Measurements from ENCODE around the gene CLDN6.

The CLDN6 gene

GRCh38 chr16:3008690-3009037 is 9.3 kb downstream of the CLDN6 start:
- Histone ChIP-seq H3K4me3 (ENCODE audit: low read depth, low read length) (peak overlapping the region; percentile 41), H3K9ac (ENCODE audit: low read length) (peak overlapping the region; percentile 95), H3K9me3 (ENCODE audit: control insufficient read depth, insufficient read depth, low read depth, low read length) (no peaks in the 10 kb centered on the region), H3K27ac (ENCODE audit: low read depth, low read length) (peak overlapping the region; percentile 95), H3K36me3 (ENCODE audit: control insufficient read depth, insufficient read depth, low read length) (no peaks in the 10 kb centered on the region), H3K27me3 (ENCODE audit: control insufficient read depth, insufficient read depth, low read length) (peaks cover 35% of the 10 kb centered on the region), H3K4me1 (ENCODE audit: control insufficient read depth, insufficient read depth, low read length) (peaks cover 67% of the 10 kb centered on the region)

GRCh38 chr16:3007957-3008689 is 9.9 kb downstream of the CLDN6 start:
- Histone ChIP-seq H3K27ac (ENCODE audit: low read depth, low read length) (peak overlapping the region; percentile 95), H3K4me1 (ENCODE audit: control insufficient read depth, insufficient read depth, low read length) (peaks cover 62% of the 10 kb centered on the region), H3K27me3 (ENCODE audit: control insufficient read depth, insufficient read depth, low read length) (peaks cover 30% of the 10 kb centered on the region), H3K36me3 (ENCODE audit: control insufficient read depth, insufficient read depth, low read length) (no peaks in the 10 kb centered on the region), H3K9ac (ENCODE audit: low read length) (peak overlapping the region; percentile 95), H3K4me3 (ENCODE audit: low read depth, low read length) (peak overlapping the region; percentile 53), H3K9me3 (ENCODE audit: control insufficient read depth, insufficient read depth, low read depth, low read length) (no peaks in the 10 kb centered on the region)

GRCh38 chr16:3007059-3007956 is 10.7 kb downstream of the CLDN6 start:
- Histone ChIP-seq H3K4me3 (ENCODE audit: low read depth, low read length) (peak overlapping the region; percentile 53), H3K4me1 (ENCODE audit: control insufficient read depth, insufficient read depth, low read length) (peaks cover 56% of the 10 kb centered on the region), H3K27me3 (ENCODE audit: control insufficient read depth, insufficient read depth, low read length) (peaks cover 22% of the 10 kb centered on the region), H3K27ac (ENCODE audit: low read depth, low read length) (peak overlapping the region; percentile 95), H3K36me3 (ENCODE audit: control insufficient read depth, insufficient read depth, low read length) (no peaks in the 10 kb centered on the region), H3K9me3 (ENCODE audit: control insufficient read depth, insufficient read depth, low read depth, low read length) (no peaks in the 10 kb centered on the region), H3K9ac (ENCODE audit: low read length) (peak overlapping the region; percentile 95)

GRCh38 chr16:3004781-3005284 is 13.2 kb downstream of the CLDN6 start:
- peaks cover 46% of the 10 kb centered on the region for H3K4me1 ChIP-seq (ENCODE audit: control insufficient read depth, insufficient read depth, low read length)
- peak overlapping the region; percentile 78 for H3K9ac ChIP-seq (ENCODE audit: low read length)
- H3K4me3 ChIP-seq (ENCODE audit: low read depth, low read length): peak overlapping the region; percentile 74
- H3K27me3 ChIP-seq (ENCODE audit: control insufficient read depth, insufficient read depth, low read length): peaks cover 13% of the 10 kb centered on the region; the same call in 1 of the 2 replicates
- H3K36me3 ChIP-seq (ENCODE audit: control insufficient read depth, insufficient read depth, low read length): no peaks in the 10 kb centered on the region
- H3K27ac ChIP-seq (ENCODE audit: low read depth, low read length): peak overlapping the region; percentile 47; the same call in 1 of the 2 replicates
- H3K9me3 ChIP-seq (ENCODE audit: control insufficient read depth, insufficient read depth, low read depth, low read length): no peaks in the 10 kb centered on the region

GRCh38 chr16:3004319-3004718 is 13.7 kb downstream of the CLDN6 start:
- peak overlapping the region; percentile 37; the same call in 1 of the 2 replicates for H3K4me3 ChIP-seq (ENCODE audit: low read depth, low read length)
- H3K36me3 ChIP-seq (ENCODE audit: control insufficient read depth, insufficient read depth, low read length): no peaks in the 10 kb centered on the region
- no peak overlapping the region for H3K9ac ChIP-seq (ENCODE audit: low read length)
- H3K4me1 ChIP-seq (ENCODE audit: control insufficient read depth, insufficient read depth, low read length): peaks cover 41% of the 10 kb centered on the region
- H3K27ac ChIP-seq (ENCODE audit: low read depth, low read length): no peak overlapping the region
- H3K27me3 ChIP-seq (ENCODE audit: control insufficient read depth, insufficient read depth, low read length): peaks cover 13% of the 10 kb centered on the region; the same call in 1 of the 2 replicates
- H3K9me3 ChIP-seq (ENCODE audit: control insufficient read depth, insufficient read depth, low read depth, low read length): no peaks in the 10 kb centered on the region

- Histone ChIP-seq H3K4me1 (ENCODE audit: control insufficient read depth, insufficient read depth, low read length) (peaks cover 35% of the 10 kb centered on the region), H3K36me3 (ENCODE audit: control insufficient read depth, insufficient read depth, low read length) (no peaks in the 10 kb centered on the region), H3K9ac (ENCODE audit: low read length) (no peak overlapping the region), H3K4me3 (ENCODE audit: low read depth, low read length) (no peak overlapping the region; the same call in 1 of the 2 replicates), H3K9me3 (ENCODE audit: control insufficient read depth, insufficient read depth, low read depth, low read length) (no peaks in the 10 kb centered on the region), H3K27ac (ENCODE audit: low read depth, low read length) (no peak overlapping the region), H3K27me3 (ENCODE audit: control insufficient read depth, insufficient read depth, low read length) (peaks cover 13% of the 10 kb centered on the region; the same call in 1 of the 2 replicates)
These were observed 14.3 kb downstream of the CLDN6 start for GRCh38 chr16:3003582-3004270.

- Histone ChIP-seq H3K27me3 (ENCODE audit: control insufficient read depth, insufficient read depth, low read length) (peaks cover 9% of the 10 kb centered on the region; the same call in 1 of the 2 replicates), H3K36me3 (ENCODE audit: control insufficient read depth, insufficient read depth, low read length) (no peaks in the 10 kb centered on the region), H3K9ac (ENCODE audit: low read length) (no peak overlapping the region), H3K4me3 (ENCODE audit: low read depth, low read length) (no peak overlapping the region), H3K27ac (ENCODE audit: low read depth, low read length) (no peak overlapping the region), H3K4me1 (ENCODE audit: control insufficient read depth, insufficient read depth, low read length) (peaks cover 19% of the 10 kb centered on the region), H3K9me3 (ENCODE audit: control insufficient read depth, insufficient read depth, low read depth, low read length) (no peaks in the 10 kb centered on the region)
These were observed 16.7 kb downstream of the CLDN6 start for GRCh38 chr16:3001316-3001715.

- Histone ChIP-seq H3K27ac (ENCODE audit: low read depth, low read length) (no peak overlapping the region), H3K4me3 (ENCODE audit: low read depth, low read length) (no peak overlapping the region), H3K9ac (ENCODE audit: low read length) (no peak overlapping the region), H3K4me1 (ENCODE audit: control insufficient read depth, insufficient read depth, low read length) (peaks cover 12% of the 10 kb centered on the region), H3K36me3 (ENCODE audit: control insufficient read depth, insufficient read depth, low read length) (no peaks in the 10 kb centered on the region), H3K9me3 (ENCODE audit: control insufficient read depth, insufficient read depth, low read depth, low read length) (no peaks in the 10 kb centered on the region), H3K27me3 (ENCODE audit: control insufficient read depth, insufficient read depth, low read length) (peaks cover 4% of the 10 kb centered on the region; the same call in 1 of the 2 replicates)
These were observed 17.4 kb downstream of the CLDN6 start for GRCh38 chr16:3000540-3000939.

GRCh38 chr16:2999929-3000328 is 18.1 kb downstream of the CLDN6 start:
- peaks cover 3% of the 10 kb centered on the region; the same call in 1 of the 2 replicates for H3K27me3 ChIP-seq (ENCODE audit: control insufficient read depth, insufficient read depth, low read length)
- peaks cover 12% of the 10 kb centered on the region for H3K4me1 ChIP-seq (ENCODE audit: control insufficient read depth, insufficient read depth, low read length)
- no peak overlapping the region for H3K9ac ChIP-seq (ENCODE audit: low read length)
- no peaks in the 10 kb centered on the region for H3K36me3 ChIP-seq (ENCODE audit: control insufficient read depth, insufficient read depth, low read length)
- no peak overlapping the region for H3K27ac ChIP-seq (ENCODE audit: low read depth, low read length)
- no peaks in the 10 kb centered on the region for H3K9me3 ChIP-seq (ENCODE audit: control insufficient read depth, insufficient read depth, low read depth, low read length)
- no peak overlapping the region for H3K4me3 ChIP-seq (ENCODE audit: low read depth, low read length)

GRCh38 chr16:2996298-2996697 is 21.7 kb downstream of the CLDN6 start:
- H3K9ac ChIP-seq (ENCODE audit: low read length): no peak overlapping the region
- peaks cover 12% of the 10 kb centered on the region for H3K4me1 ChIP-seq (ENCODE audit: control insufficient read depth, insufficient read depth, low read length)
- no peak overlapping the region for H3K4me3 ChIP-seq (ENCODE audit: low read depth, low read length)
- no peaks in the 10 kb centered on the region for H3K9me3 ChIP-seq (ENCODE audit: control insufficient read depth, insufficient read depth, low read depth, low read length)
- no peak overlapping the region for H3K27ac ChIP-seq (ENCODE audit: low read depth, low read length)
- H3K27me3 ChIP-seq (ENCODE audit: control insufficient read depth, insufficient read depth, low read length): no peaks in the 10 kb centered on the region
- H3K36me3 ChIP-seq (ENCODE audit: control insufficient read depth, insufficient read depth, low read length): no peaks in the 10 kb centered on the region
